HepG2 (cell line): ENCODE measurements around the gene ZNF524. TPM values are rescaled to one million over a fixed set of nuclear protein-coding genes. Genes with fewer than 3 reads are reported as not detected.
A peak's percentile ranks its signal among the peaks of the same experiment; 100 is the strongest.

Source experiments
- BRD4 ChIP-seq: sonication (generic); formaldehyde crosslinking; IDR thresholded peaks from 2 replicates; pipeline ENCODE4 v1.4.0; 2020; ENCODE audit warnings: missing genetic modification reagents
- CREB1 ChIP-seq, 2 experiments: fragments of 450-650 bp in 1 of 2; IDR thresholded peaks; 2 replicates each; pipeline ENCODE4 v1.6.1; 2016 to 2017; ENCODE audit warnings: control low read depth in 1 of 2, mild to moderate bottlenecking in 1 of 2, missing compliant biosample characterization in 1 of 2, missing genetic modification characterization in 1 of 2
- CREM ChIP-seq, 2 experiments: sonication (generic) in 1 of 2; formaldehyde crosslinking in 1 of 2; IDR thresholded peaks; 2 replicates each; pipeline versions ENCODE4 v1.4.0 to v1.6.1; 2016 to 2020; ENCODE audit warnings: antibody characterized with exemption in 1 of 2, mild to moderate bottlenecking in 1 of 2, missing genetic modification reagents in 1 of 2
- HNRNPLL ChIP-seq: fragments of 200-400 bp; formaldehyde crosslinking; IDR thresholded peaks from 2 replicates; pipeline ENCODE4 v1.6.1; 2017; ENCODE audit warnings: mild to moderate bottlenecking, low read depth, low read length; ENCODE audit not compliant: poor library complexity, severe bottlenecking
- MXI1 ChIP-seq: IDR thresholded peaks from 3 replicates; pipeline ENCODE4 v1.6.1; 2012; ENCODE audit warnings: low read depth, low read length, inconsistent platforms, borderline replicate concordance
- RFXAP ChIP-seq: sonication (generic); formaldehyde crosslinking; IDR thresholded peaks from 2 replicates; pipeline ENCODE4 v1.4.0; 2020; ENCODE audit warnings: missing genetic modification reagents, borderline replicate concordance
- SCMH1 ChIP-seq: sonication (generic); formaldehyde crosslinking; IDR thresholded peaks from 2 replicates; pipeline ENCODE4 v1.9.0; 2021; ENCODE audit warnings: missing genetic modification reagents, mild to moderate bottlenecking, borderline replicate concordance
- SIN3B ChIP-seq: fragments of 150-350 bp; IDR thresholded peaks from 2 replicates; pipeline ENCODE4 v1.6.1; 2014; ENCODE audit warnings: low read length
- ZNF263 ChIP-seq: sonication (generic); formaldehyde crosslinking; IDR thresholded peaks from 2 replicates; pipeline ENCODE4 v1.4.0; 2020; ENCODE audit warnings: missing genetic modification reagents
- ZNF431 ChIP-seq: sonication (generic); formaldehyde crosslinking; IDR thresholded peaks from 2 replicates; pipeline ENCODE4 v1.9.0; 2022; ENCODE audit warnings: missing genetic modification reagents, low read depth, mild to moderate bottlenecking, borderline replicate concordance
- ZSCAN22 ChIP-seq: sonication (generic); formaldehyde crosslinking; IDR thresholded peaks from 2 replicates; pipeline ENCODE4 v1.4.0; 2020; ENCODE audit warnings: mild to moderate bottlenecking, missing genetic modification reagents
- polyA plus RNA-seq, 8 experiments: library from polyadenylated mRNA; depleted of rRNA in 3 of 8; stranded (reverse) in 7 of 8; unstranded in 1 of 8; fragments of >200 nt; fragmentation: Illumina TruSeq in 4 of 8; extraction: Trizol in 4 of 8; gene quantifications; 2 replicates each; pipeline versions ENCODE4 v1.2.1 to v1.2.3, GENCODE V29; 2011 to 2016; ENCODE audit warnings: low read depth in 4 of 8, missing spikeins in 1 of 8, mixed read lengths in 1 of 8; ENCODE audit not compliant: insufficient read depth in 1 of 8
- total RNA-seq, 5 experiments: library from RNA; depleted of rRNA; stranded (reverse); fragments of >200 nt; fragmentation: Illumina TruSeq; extraction: Trizol; gene quantifications; 2 replicates each; pipeline ENCODE4 v1.2.3, GENCODE V29; 2016; ENCODE audit warnings: low read depth in 1 of 5
- TF ChIP-seq, protein P1 (sequence below): sonication (generic); formaldehyde crosslinking; conservative IDR thresholded peaks from 2 replicates; pipeline ENCODE4 v1.4.0; 2020; ENCODE audit warnings: mild to moderate bottlenecking, missing genetic modification reagents, moderate library complexity
- TF ChIP-seq, protein P2 (sequence below): sonication (generic); formaldehyde crosslinking; IDR thresholded peaks from 2 replicates; pipeline ENCODE4 v1.4.0; 2020; ENCODE audit warnings: mild to moderate bottlenecking, missing genetic modification reagents
- TF ChIP-seq, protein P3 (sequence below): sonication (generic); formaldehyde crosslinking; IDR thresholded peaks from 2 replicates; pipeline ENCODE4 v1.5.1; 2020; ENCODE audit warnings: missing genetic modification reagents, mild to moderate bottlenecking, borderline replicate concordance
- TF ChIP-seq, protein P4 (sequence below): sonication (generic); formaldehyde crosslinking; IDR thresholded peaks from 2 replicates; pipeline ENCODE4 v1.4.0; 2020; ENCODE audit warnings: missing genetic modification reagents, borderline replicate concordance

Gene ZNF524
- total and polyA plus RNA-seq, 2 of the 13 experiments (the other 11 are each of a cell fraction or from before 2014, with no cell fraction given): 3.2 to 4.6 TPM

DNA sequence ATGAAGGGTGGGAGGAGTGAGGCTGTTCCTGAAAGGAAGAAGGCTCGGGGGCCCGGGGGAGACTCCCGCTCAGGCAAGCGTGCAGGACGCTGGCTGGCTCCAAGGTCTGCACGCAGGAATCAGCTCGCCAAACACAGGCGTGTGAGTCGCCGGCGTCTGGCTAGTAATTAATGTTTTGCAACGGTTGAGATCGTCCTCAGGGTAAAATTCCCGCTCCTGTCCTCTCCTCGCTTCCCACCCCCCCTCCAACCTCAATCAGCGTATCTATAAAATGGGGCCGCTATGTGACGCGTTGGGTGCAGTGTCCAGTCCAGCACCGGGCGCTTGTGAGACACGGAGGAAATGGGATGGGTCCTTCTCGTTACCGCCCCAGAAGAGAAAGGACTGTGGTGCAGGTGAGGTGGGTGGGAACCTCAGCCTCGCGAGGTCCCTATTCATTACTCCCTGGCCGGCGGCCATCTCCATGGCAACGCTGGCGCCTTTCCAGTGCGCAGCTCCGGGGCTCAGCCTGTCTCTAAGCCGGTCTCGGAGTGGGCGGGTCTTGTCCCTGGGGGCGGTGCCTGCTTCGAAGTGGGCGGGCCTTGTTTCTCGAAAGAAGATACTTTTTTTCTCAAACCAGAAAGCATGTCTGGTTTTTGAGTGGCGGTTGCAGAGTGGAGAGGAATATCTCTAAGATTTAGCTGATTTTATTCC lies 13.0 kb upstream of the ZNF524 start (continued):
- TF ChIP-seq, protein P1, sequence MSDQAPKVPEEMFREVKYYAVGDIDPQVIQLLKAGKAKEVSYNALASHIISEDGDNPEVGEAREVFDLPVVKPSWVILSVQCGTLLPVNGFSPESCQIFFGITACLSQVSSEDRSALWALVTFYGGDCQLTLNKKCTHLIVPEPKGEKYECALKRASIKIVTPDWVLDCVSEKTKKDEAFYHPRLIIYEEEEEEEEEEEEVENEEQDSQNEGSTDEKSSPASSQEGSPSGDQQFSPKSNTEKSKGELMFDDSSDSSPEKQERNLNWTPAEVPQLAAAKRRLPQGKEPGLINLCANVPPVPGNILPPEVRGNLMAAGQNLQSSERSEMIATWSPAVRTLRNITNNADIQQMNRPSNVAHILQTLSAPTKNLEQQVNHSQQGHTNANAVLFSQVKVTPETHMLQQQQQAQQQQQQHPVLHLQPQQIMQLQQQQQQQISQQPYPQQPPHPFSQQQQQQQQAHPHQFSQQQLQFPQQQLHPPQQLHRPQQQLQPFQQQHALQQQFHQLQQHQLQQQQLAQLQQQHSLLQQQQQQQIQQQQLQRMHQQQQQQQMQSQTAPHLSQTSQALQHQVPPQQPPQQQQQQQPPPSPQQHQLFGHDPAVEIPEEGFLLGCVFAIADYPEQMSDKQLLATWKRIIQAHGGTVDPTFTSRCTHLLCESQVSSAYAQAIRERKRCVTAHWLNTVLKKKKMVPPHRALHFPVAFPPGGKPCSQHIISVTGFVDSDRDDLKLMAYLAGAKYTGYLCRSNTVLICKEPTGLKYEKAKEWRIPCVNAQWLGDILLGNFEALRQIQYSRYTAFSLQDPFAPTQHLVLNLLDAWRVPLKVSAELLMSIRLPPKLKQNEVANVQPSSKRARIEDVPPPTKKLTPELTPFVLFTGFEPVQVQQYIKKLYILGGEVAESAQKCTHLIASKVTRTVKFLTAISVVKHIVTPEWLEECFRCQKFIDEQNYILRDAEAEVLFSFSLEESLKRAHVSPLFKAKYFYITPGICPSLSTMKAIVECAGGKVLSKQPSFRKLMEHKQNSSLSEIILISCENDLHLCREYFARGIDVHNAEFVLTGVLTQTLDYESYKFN (CRISPR knock-in tag): peak; percentile 38; the same call in 1 of the 2 replicates
- peak; percentile 46 for TF ChIP-seq HNRNPLL
- no peak for TF ChIP-seq ZNF431 (CRISPR knock-in tag)
- no peak for TF ChIP-seq CREB1 (IDR thresholded peaks at IDR 0.05)
- peak; percentile 44; the same call in 1 of the 2 replicates for TF ChIP-seq CREB1 (CRISPR knock-in tag; IDR thresholded peaks at IDR 0.05)
- TF ChIP-seq CREM (IDR thresholded peaks at IDR 0.05): no peak
- TF ChIP-seq CREM (CRISPR knock-in tag; IDR thresholded peaks at IDR 0.05): no peak
- TF ChIP-seq SIN3B: no peak
- TF ChIP-seq, protein P2, sequence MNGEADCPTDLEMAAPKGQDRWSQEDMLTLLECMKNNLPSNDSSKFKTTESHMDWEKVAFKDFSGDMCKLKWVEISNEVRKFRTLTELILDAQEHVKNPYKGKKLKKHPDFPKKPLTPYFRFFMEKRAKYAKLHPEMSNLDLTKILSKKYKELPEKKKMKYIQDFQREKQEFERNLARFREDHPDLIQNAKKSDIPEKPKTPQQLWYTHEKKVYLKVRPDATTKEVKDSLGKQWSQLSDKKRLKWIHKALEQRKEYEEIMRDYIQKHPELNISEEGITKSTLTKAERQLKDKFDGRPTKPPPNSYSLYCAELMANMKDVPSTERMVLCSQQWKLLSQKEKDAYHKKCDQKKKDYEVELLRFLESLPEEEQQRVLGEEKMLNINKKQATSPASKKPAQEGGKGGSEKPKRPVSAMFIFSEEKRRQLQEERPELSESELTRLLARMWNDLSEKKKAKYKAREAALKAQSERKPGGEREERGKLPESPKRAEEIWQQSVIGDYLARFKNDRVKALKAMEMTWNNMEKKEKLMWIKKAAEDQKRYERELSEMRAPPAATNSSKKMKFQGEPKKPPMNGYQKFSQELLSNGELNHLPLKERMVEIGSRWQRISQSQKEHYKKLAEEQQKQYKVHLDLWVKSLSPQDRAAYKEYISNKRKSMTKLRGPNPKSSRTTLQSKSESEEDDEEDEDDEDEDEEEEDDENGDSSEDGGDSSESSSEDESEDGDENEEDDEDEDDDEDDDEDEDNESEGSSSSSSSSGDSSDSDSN (CRISPR knock-in tag): no peak
- no peak for TF ChIP-seq ZSCAN22 (CRISPR knock-in tag)
- TF ChIP-seq ZNF263 (CRISPR knock-in tag): 0 out of 2 replicates have a peak, but pooled peaks have one; percentile 37
- no peak for TF ChIP-seq SCMH1 (CRISPR knock-in tag)
- peak; percentile 83; the same call in 2 of the 3 replicates for TF ChIP-seq MXI1
- no peak for TF ChIP-seq BRD4 (CRISPR knock-in tag)
- TF ChIP-seq, protein P3, sequence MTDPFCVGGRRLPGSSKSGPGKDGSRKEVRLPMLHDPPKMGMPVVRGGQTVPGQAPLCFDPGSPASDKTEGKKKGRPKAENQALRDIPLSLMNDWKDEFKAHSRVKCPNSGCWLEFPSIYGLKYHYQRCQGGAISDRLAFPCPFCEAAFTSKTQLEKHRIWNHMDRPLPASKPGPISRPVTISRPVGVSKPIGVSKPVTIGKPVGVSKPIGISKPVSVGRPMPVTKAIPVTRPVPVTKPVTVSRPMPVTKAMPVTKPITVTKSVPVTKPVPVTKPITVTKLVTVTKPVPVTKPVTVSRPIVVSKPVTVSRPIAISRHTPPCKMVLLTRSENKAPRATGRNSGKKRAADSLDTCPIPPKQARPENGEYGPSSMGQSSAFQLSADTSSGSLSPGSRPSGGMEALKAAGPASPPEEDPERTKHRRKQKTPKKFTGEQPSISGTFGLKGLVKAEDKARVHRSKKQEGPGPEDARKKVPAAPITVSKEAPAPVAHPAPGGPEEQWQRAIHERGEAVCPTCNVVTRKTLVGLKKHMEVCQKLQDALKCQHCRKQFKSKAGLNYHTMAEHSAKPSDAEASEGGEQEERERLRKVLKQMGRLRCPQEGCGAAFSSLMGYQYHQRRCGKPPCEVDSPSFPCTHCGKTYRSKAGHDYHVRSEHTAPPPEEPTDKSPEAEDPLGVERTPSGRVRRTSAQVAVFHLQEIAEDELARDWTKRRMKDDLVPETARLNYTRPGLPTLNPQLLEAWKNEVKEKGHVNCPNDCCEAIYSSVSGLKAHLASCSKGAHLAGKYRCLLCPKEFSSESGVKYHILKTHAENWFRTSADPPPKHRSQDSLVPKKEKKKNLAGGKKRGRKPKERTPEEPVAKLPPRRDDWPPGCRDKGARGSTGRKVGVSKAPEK (CRISPR knock-in tag): no peak
- TF ChIP-seq, protein P4, sequence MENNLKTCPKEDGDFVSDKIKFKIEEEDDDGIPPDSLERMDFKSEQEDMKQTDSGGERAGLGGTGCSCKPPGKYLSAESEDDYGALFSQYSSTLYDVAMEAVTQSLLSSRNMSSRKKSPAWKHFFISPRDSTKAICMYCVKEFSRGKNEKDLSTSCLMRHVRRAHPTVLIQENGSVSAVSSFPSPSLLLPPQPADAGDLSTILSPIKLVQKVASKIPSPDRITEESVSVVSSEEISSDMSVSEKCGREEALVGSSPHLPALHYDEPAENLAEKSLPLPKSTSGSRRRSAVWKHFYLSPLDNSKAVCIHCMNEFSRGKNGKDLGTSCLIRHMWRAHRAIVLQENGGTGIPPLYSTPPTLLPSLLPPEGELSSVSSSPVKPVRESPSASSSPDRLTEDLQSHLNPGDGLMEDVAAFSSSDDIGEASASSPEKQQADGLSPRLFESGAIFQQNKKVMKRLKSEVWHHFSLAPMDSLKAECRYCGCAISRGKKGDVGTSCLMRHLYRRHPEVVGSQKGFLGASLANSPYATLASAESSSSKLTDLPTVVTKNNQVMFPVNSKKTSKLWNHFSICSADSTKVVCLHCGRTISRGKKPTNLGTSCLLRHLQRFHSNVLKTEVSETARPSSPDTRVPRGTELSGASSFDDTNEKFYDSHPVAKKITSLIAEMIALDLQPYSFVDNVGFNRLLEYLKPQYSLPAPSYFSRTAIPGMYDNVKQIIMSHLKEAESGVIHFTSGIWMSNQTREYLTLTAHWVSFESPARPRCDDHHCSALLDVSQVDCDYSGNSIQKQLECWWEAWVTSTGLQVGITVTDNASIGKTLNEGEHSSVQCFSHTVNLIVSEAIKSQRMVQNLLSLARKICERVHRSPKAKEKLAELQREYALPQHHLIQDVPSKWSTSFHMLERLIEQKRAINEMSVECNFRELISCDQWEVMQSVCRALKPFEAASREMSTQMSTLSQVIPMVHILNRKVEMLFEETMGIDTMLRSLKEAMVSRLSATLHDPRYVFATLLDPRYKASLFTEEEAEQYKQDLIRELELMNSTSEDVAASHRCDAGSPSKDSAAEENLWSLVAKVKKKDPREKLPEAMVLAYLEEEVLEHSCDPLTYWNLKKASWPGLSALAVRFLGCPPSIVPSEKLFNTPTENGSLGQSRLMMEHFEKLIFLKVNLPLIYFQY (CRISPR knock-in tag): no peak
- TF ChIP-seq RFXAP: 0 out of 2 replicates have a peak, but pooled peaks have one; percentile 64
